Vagina (tissue), 2 donors: ENCODE data around the gene NYNRIN.

Experiments used
- CTCF ChIP-seq, 3 experiments: fragments of 450-650 bp in 2 of 3; fragments of 200-600 bp in 1 of 3; sonication (generic) in 1 of 3; IDR thresholded peaks; one replicate each; pipeline ENCODE4 v1.5.1; 2017 to 2019; ENCODE audit warnings: antibody characterized with exemption in 3 of 3, mild to moderate bottlenecking in 2 of 3, moderate library complexity in 2 of 3
- POLR2AphosphoS5 ChIP-seq, 2 donors: sonication (generic); formaldehyde crosslinking; IDR thresholded peaks; one replicate each; pipeline ENCODE4 v1.9.0; 2017; ENCODE audit warnings: antibody characterized with exemption in 2 of 2, mild to moderate bottlenecking in 2 of 2, low read depth in 1 of 2; ENCODE audit not compliant: insufficient read depth in 1 of 2

- TF ChIP-seq CTCF (IDR thresholded peaks at IDR 0.05) (no peak), POLR2AphosphoS5 (IDR thresholded peaks at IDR 0.05; ENCODE audit: insufficient read depth in 1 of 2, low read depth in 1 of 2) (no peak)
Observed at GRCh38 chr14:24422261-24422660, 23.5 kb downstream of the NYNRIN start.
